ENCODE measurements around the gene SPEM2. TPM values are rescaled to one million over a fixed set of nuclear protein-coding genes. Genes with fewer than 3 reads are reported as not detected.
A peak's percentile ranks its signal among the peaks of the same experiment; 100 is the strongest.

Gene SPEM2
- total RNA-seq, 1 experiment from 2014 or later = not detected

- peak overlapping the region; percentile 75 for H3K9ac ChIP-seq (ENCODE audit: low read length)
- BruUV-seq (replicated peaks) = no TSS peak
- peaks cover 7 to 22% of the 10 kb centered on the region in 2 experiments; a peak in 3 of 4 replicates for H3K4me1 ChIP-seq (ENCODE audit: control insufficient read depth in 1 of 2, insufficient read depth in 2 of 2, low read length in 2 of 2)
- H3K4me2 ChIP-seq (ENCODE audit: low read length) = peak overlapping the region; percentile 97
- intact Hi-C loops (cut with micrococcal nuclease) = loop anchor here (5.0 kb wide), 1 partner anchor 36 kb away; the partner anchor contains the start of gene TMEM95
- ChIA-PET RAD21 (ENCODE audit: low non-redundant PET in 1 of 2, low total read pairs in 2 of 2, uncharacterized antibody in 2 of 2, unreplicated experiment in 2 of 2) (no interaction called here), POLR2A (no interaction called here), CTCF (interaction anchor here (1.8 kb wide), 1 partner anchor 44 kb away, joined by 6 read pairs; no protein-coding TSS in a partner anchor)
- TF ChIP-seq EZH2phosphoT487 (IDR thresholded peaks at IDR 0.05; ENCODE audit: borderline replicate concordance) = no peak
- TF ChIP-seq, protein P1, sequence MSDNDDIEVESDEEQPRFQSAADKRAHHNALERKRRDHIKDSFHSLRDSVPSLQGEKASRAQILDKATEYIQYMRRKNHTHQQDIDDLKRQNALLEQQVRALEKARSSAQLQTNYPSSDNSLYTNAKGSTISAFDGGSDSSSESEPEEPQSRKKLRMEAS (IDR thresholded peaks at IDR 0.05) = peak; percentile 7; the same call in 1 of the 2 replicates
- peak overlapping the region; percentile 93 for H3K27ac ChIP-seq (ENCODE audit: low read depth, low read length)
- no peaks in the 10 kb centered on the region for H3K27me3 ChIP-seq (ENCODE audit: insufficient read depth, low read length)
- H3K9me2 ChIP-seq (ENCODE audit: insufficient read depth) = no peaks in the 10 kb centered on the region
- H3K36me3 ChIP-seq (ENCODE audit: control insufficient read depth in 1 of 2, insufficient read depth in 2 of 2, low read length in 2 of 2) = peaks cover 10 to 18% of the 10 kb centered on the region in 2 experiments; a peak in 3 of 4 replicates
- DNase-seq (ENCODE audit: low read depth, low spot score) = no peak
- peak overlapping the region; percentile 58 to 84 for H3K4me3 ChIP-seq (replicated peaks in 1 of 2; ENCODE audit: low read depth in 1 of 2, low read length in 2 of 2)
- H2AFZ ChIP-seq (ENCODE audit: low read depth, low read length, poor library complexity, severe bottlenecking) = no peak overlapping the region
- H3K9me3 ChIP-seq (ENCODE audit: control insufficient read depth in 1 of 2, insufficient read depth in 1 of 2, low read depth in 1 of 2, low read length in 2 of 2) = no peaks in the 10 kb centered on the region
- ATAC-seq = no peak
- 0 out of 2 replicates have a peak, but pooled peaks cover 7% of the 10 kb centered on the region for H3K79me2 ChIP-seq (ENCODE audit: insufficient read depth, low read length)
- H4K20me1 ChIP-seq (ENCODE audit: insufficient read depth) = no peaks in the 10 kb centered on the region
These were observed 32.5 kb upstream of the SPEM2 start for GRCh38 chr17:7392696-7393612.

GRCh38 chr17:7393613-7394451 lies 31.6 kb upstream of the SPEM2 start:
- H4K20me1 ChIP-seq (ENCODE audit: insufficient read depth) = no peaks in the 10 kb centered on the region
- peak overlapping the region; percentile 93 for H3K27ac ChIP-seq (ENCODE audit: low read depth, low read length)
- H3K79me2 ChIP-seq (ENCODE audit: insufficient read depth, low read length) = 0 out of 2 replicates have a peak, but pooled peaks cover 7% of the 10 kb centered on the region
- CTCF ChIA-PET = interaction anchor here (0.6 to 1.8 kb wide), 4 partner anchors 10 to 167 kb away, joined by 3 to 9 read pairs (median 6); partner anchors contain the start of genes TMEM256 and TNK1
- BruUV-seq (replicated peaks) = TSS peak; percentile 38
- no peaks in the 10 kb centered on the region for H3K27me3 ChIP-seq (ENCODE audit: insufficient read depth, low read length)
- H3K9me3 ChIP-seq (ENCODE audit: control insufficient read depth in 1 of 2, insufficient read depth in 1 of 2, low read depth in 1 of 2, low read length in 2 of 2) = no peaks in the 10 kb centered on the region
- H3K9me2 ChIP-seq (ENCODE audit: insufficient read depth) = no peaks in the 10 kb centered on the region
- DNase-seq (ENCODE audit: low read depth, low spot score) (no peak), ATAC-seq (peak; percentile 35)
- H3K4me3 ChIP-seq (replicated peaks in 1 of 2; ENCODE audit: low read depth in 1 of 2, low read length in 2 of 2) = peak overlapping the region; percentile 58 to 84
- H3K36me3 ChIP-seq (ENCODE audit: control insufficient read depth in 1 of 2, insufficient read depth in 2 of 2, low read length in 2 of 2) = peaks cover 10 to 17% of the 10 kb centered on the region in 2 experiments; a peak in 3 of 4 replicates
- peak overlapping the region; percentile 75 for H3K9ac ChIP-seq (ENCODE audit: low read length)
- intact Hi-C loops (cut with micrococcal nuclease) = loop anchor here (1.0 to 5.0 kb wide), 2 partner anchors 37 to 43 kb away; partner anchors contain the start of gene TMEM95
- peaks cover 7 to 22% of the 10 kb centered on the region in 2 experiments; a peak in 3 of 4 replicates for H3K4me1 ChIP-seq (ENCODE audit: control insufficient read depth in 1 of 2, insufficient read depth in 2 of 2, low read length in 2 of 2)
- no peak overlapping the region for H2AFZ ChIP-seq (ENCODE audit: low read depth, low read length, poor library complexity, severe bottlenecking)
- TF ChIP-seq CBX3 (IDR thresholded peaks at IDR 0.05; ENCODE audit: low read depth) = no peak
- TF ChIP-seq SIN3A (IDR thresholded peaks at IDR 0.05; ENCODE audit: low read depth) = no peak
- TF ChIP-seq, protein P2, sequence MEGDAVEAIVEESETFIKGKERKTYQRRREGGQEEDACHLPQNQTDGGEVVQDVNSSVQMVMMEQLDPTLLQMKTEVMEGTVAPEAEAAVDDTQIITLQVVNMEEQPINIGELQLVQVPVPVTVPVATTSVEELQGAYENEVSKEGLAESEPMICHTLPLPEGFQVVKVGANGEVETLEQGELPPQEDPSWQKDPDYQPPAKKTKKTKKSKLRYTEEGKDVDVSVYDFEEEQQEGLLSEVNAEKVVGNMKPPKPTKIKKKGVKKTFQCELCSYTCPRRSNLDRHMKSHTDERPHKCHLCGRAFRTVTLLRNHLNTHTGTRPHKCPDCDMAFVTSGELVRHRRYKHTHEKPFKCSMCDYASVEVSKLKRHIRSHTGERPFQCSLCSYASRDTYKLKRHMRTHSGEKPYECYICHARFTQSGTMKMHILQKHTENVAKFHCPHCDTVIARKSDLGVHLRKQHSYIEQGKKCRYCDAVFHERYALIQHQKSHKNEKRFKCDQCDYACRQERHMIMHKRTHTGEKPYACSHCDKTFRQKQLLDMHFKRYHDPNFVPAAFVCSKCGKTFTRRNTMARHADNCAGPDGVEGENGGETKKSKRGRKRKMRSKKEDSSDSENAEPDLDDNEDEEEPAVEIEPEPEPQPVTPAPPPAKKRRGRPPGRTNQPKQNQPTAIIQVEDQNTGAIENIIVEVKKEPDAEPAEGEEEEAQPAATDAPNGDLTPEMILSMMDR (IDR thresholded peaks at IDR 0.05 in 2 of 3, conservative IDR thresholded peaks at IDR 0.05 in 1 of 3; ENCODE audit: borderline replicate concordance in 1 of 3, insufficient read depth in 1 of 3, low read depth in 2 of 3, low read length in 2 of 3) = peak in 2 of 3 experiments; percentile 23 to 24; a peak in 2 of 6 replicates
- TF ChIP-seq, protein P1 (IDR thresholded peaks at IDR 0.05) = peak; percentile 36; the same call in 1 of the 2 replicates
- POLR2A ChIA-PET = interaction anchor here (0.6 to 1.4 kb wide), 4 partner anchors 8 to 177 kb away, joined by 3 to 22 read pairs (median 4); partner anchors contain the start of genes TMEM256 and TNK1
- peak overlapping the region; percentile 97 for H3K4me2 ChIP-seq (ENCODE audit: low read length)
- RAD21 ChIA-PET (ENCODE audit: low non-redundant PET in 1 of 2, low total read pairs in 2 of 2, uncharacterized antibody in 2 of 2, unreplicated experiment in 2 of 2) = interaction anchor here in 1 of 2 experiments (1.0 kb wide), 1 partner anchor 41 kb away, joined by 3 read pairs; the partner anchor contains the start of gene TMEM102

Measured in HCT116 (cell line).